ENCODE results near the gene THSD4.

The THSD4 gene

GRCh38 chr15:71683411-71684274, 568.4 kb downstream of the THSD4 start:
- DNase-seq (ENCODE audit: low read depth in 2 of 2) = no peak

- no peak for DNase-seq (ENCODE audit: low read depth in 2 of 2)
Observed at GRCh38 chr15:71685420-71685993, 570.2 kb downstream of the THSD4 start.

GRCh38 chr15:71686221-71687050, 571.2 kb downstream of the THSD4 start:
- no peak for DNase-seq (ENCODE audit: low read depth in 2 of 2)

GRCh38 chr15:71687902-71688508, 572.7 kb downstream of the THSD4 start:
- no peak for DNase-seq (ENCODE audit: low read depth in 2 of 2)

- no peak for DNase-seq (ENCODE audit: low read depth in 2 of 2)
Observed at GRCh38 chr15:71688509-71689094, 573.3 kb downstream of the THSD4 start.

GRCh38 chr15:71691081-71691457, 575.8 kb downstream of the THSD4 start:
- no peak for DNase-seq (ENCODE audit: low read depth in 2 of 2)

GRCh38 chr15:71691458-71692417, 576.5 kb downstream of the THSD4 start:
- no peak for DNase-seq (ENCODE audit: low read depth in 2 of 2)

GRCh38 chr15:71697236-71697635, 582.0 kb downstream of the THSD4 start:
- no peak for DNase-seq (ENCODE audit: low read depth in 2 of 2)

GRCh38 chr15:71698030-71698429, 582.8 kb downstream of the THSD4 start:
- no peak for DNase-seq (ENCODE audit: low read depth in 2 of 2)

- DNase-seq (ENCODE audit: low read depth in 2 of 2) = no peak
Observed at GRCh38 chr15:71698742-71699141, 583.5 kb downstream of the THSD4 start.

GRCh38 chr15:71699977-71700376, 584.7 kb downstream of the THSD4 start:
- DNase-seq (ENCODE audit: low read depth in 2 of 2) = no peak

- no peak for DNase-seq (ENCODE audit: low read depth in 2 of 2)
Observed at GRCh38 chr15:71701808-71702207, 586.5 kb downstream of the THSD4 start.

- no peak for DNase-seq (ENCODE audit: low read depth in 2 of 2)
Observed at GRCh38 chr15:71702496-71702895, 587.2 kb downstream of the THSD4 start.

GRCh38 chr15:71705151-71705550, 589.9 kb downstream of the THSD4 start:
- no peak for DNase-seq (ENCODE audit: low read depth in 2 of 2)

GRCh38 chr15:71706461-71707229, 591.4 kb downstream of the THSD4 start:
- no peak for DNase-seq (ENCODE audit: low read depth in 2 of 2)

GRCh38 chr15:71707230-71708050, 592.2 kb downstream of the THSD4 start:
- no peak for DNase-seq (ENCODE audit: low read depth in 2 of 2)

- DNase-seq (ENCODE audit: low read depth in 2 of 2) = no peak
Observed at GRCh38 chr15:71708051-71708429, 592.8 kb downstream of the THSD4 start.

- DNase-seq (ENCODE audit: low read depth in 2 of 2) = no peak
Observed at GRCh38 chr15:71708741-71709140, 593.5 kb downstream of the THSD4 start.
